HEK293T (cell line): ENCODE measurements around the gene RAB23.

ENCODE experiments used
- CTCF ChIA-PET: fragments of 350-600 bp; formaldehyde crosslinking; extraction: SDS; loops from one replicate; lab custom pipeline; 2021; ENCODE audit warnings: antibody characterized with exemption, inconsistent platforms; lab: Yijun Ruan, JAX
- POLR2A ChIA-PET: fragments of 350-600 bp; formaldehyde crosslinking; extraction: SDS; loops from one replicate; lab custom pipeline; 2020; ENCODE audit warnings: antibody characterized with exemption, inconsistent platforms; lab: Yijun Ruan, JAX
- DNase-seq: peaks from one replicate; pipeline ENCODE4 v3.0.0; 2012; ENCODE audit warnings: mixed read lengths; ENCODE audit errors: extremely low spot score
- ARNT ChIP-seq: fragments of 450-650 bp; IDR thresholded peaks from 2 replicates; pipeline ENCODE4 v1.6.1; 2017; ENCODE audit warnings: mild to moderate bottlenecking
- BHLHE40 ChIP-seq: fragments of 450-650 bp; IDR thresholded peaks from 2 replicates; pipeline ENCODE4 v1.6.1; 2016; ENCODE audit warnings: mild to moderate bottlenecking, moderate library complexity, borderline replicate concordance
- CTBP1 ChIP-seq: fragments of 450-650 bp; IDR thresholded peaks from 2 replicates; pipeline ENCODE4 v1.6.1; 2016; ENCODE audit warnings: borderline replicate concordance
- ELF4 ChIP-seq: fragments of 450-650 bp; IDR thresholded peaks from 2 replicates; pipeline ENCODE4 v1.6.1; 2017; ENCODE audit warnings: antibody characterized with exemption
- FOXA1 ChIP-seq: fragments of 450-650 bp; IDR thresholded peaks from 2 replicates; pipeline ENCODE4 v1.6.1; 2016; ENCODE audit warnings: mild to moderate bottlenecking
- FOXK2 ChIP-seq: fragments of 450-650 bp; IDR thresholded peaks from 2 replicates; pipeline ENCODE4 v1.6.1; 2016; ENCODE audit warnings: mild to moderate bottlenecking
- FOXM1 ChIP-seq: fragments of 450-650 bp; IDR thresholded peaks from 2 replicates; pipeline ENCODE4 v1.6.1; 2017; ENCODE audit warnings: mild to moderate bottlenecking, borderline replicate concordance
- HDGF ChIP-seq: fragments of 450-650 bp; IDR thresholded peaks from 2 replicates; pipeline ENCODE4 v1.6.1; 2017; ENCODE audit warnings: antibody characterized with exemption, borderline replicate concordance
- L3MBTL2 ChIP-seq: fragments of 450-650 bp; conservative IDR thresholded peaks from 2 replicates; pipeline ENCODE4 v1.6.1; 2016; ENCODE audit warnings: mild to moderate bottlenecking
- LEF1 ChIP-seq: fragments of 450-650 bp; IDR thresholded peaks from 2 replicates; pipeline ENCODE4 v1.6.1; 2017; ENCODE audit warnings: mild to moderate bottlenecking, borderline replicate concordance
- NFRKB ChIP-seq: fragments of 450-650 bp; IDR thresholded peaks from 2 replicates; pipeline ENCODE4 v1.6.1; 2016; ENCODE audit warnings: mild to moderate bottlenecking, moderate library complexity
- PKNOX1 ChIP-seq: fragments of 450-650 bp; IDR thresholded peaks from 2 replicates; pipeline ENCODE4 v1.6.1; 2016
- SP1 ChIP-seq: fragments of 450-650 bp; IDR thresholded peaks from 2 replicates; pipeline ENCODE4 v1.6.1; 2017
- SUZ12 ChIP-seq: fragments of 450-650 bp; IDR thresholded peaks from 2 replicates; pipeline ENCODE4 v1.6.1; 2016; ENCODE audit warnings: mild to moderate bottlenecking
- TARDBP ChIP-seq: fragments of 450-650 bp; IDR thresholded peaks from 2 replicates; pipeline ENCODE4 v1.6.1; 2016
- ZNF384 ChIP-seq: fragments of 450-650 bp; IDR thresholded peaks from 2 replicates; pipeline ENCODE4 v1.6.1; 2016

RAB23 gene

GRCh38 chr6:57242505-57242904 lies 20.4 kb upstream of the RAB23 start:
- ChIA-PET POLR2A (interaction anchor here (2.2 kb wide), 1 partner anchor 21 kb away, joined by 8 read pairs; the partner anchor contains the start of gene RAB23), CTCF (no interaction called here)
- peak; percentile 43; the same call in 1 of the 2 replicates for TF ChIP-seq ZNF384
- TF ChIP-seq HDGF: no peak
- peak; percentile 21 for DNase-seq

- DNase-seq: no peak
- TF ChIP-seq NFRKB (no peak), PKNOX1 (no peak), FOXK2 (no peak), ELF4 (no peak), SP1 (no peak), SUZ12 (no peak), HDGF (no peak), FOXM1 (no peak), ZNF384 (no peak), TARDBP (no peak), ARNT (no peak), FOXA1 (no peak), BHLHE40 (no peak), CTBP1 (no peak)
- ChIA-PET POLR2A (interaction anchor here (0.6 kb wide), 1 partner anchor 54 kb away, joined by 3 read pairs; the partner anchor contains the start of gene BAG2), CTCF (no interaction called here)
Measured at GRCh38 chr6:57226221-57226620, 4.1 kb upstream of the RAB23 start.

GRCh38 chr6:57224769-57225515 lies 2.8 kb upstream of the RAB23 start:
- TF ChIP-seq FOXA1 (no peak), NFRKB (no peak), PKNOX1 (no peak), CTBP1 (no peak), TARDBP (no peak), ARNT (no peak)
- POLR2A ChIA-PET: no interaction called here
- CTCF ChIA-PET: no interaction called here
- no peak for DNase-seq

- ChIA-PET CTCF (no interaction called here), POLR2A (interaction anchor here (1.0 to 2.3 kb wide), 5 partner anchors 16 to 91 kb away, joined by 4 to 13 read pairs (median 8); no protein-coding TSS in a partner anchor)
- TF ChIP-seq ZNF384 (no peak), TARDBP (no peak), FOXM1 (no peak), L3MBTL2 (no peak), CTBP1 (no peak), NFRKB (no peak), ARNT (no peak), HDGF (no peak), ELF4 (no peak), PKNOX1 (no peak), LEF1 (no peak), FOXA1 (no peak)
- DNase-seq: no peak
Measured at GRCh38 chr6:57222743-57223077, 603 bp upstream of the RAB23 start.

- TF ChIP-seq ZNF384 (no peak), FOXK2 (no peak)
- CTCF ChIA-PET: interaction anchor here (0.6 to 1.0 kb wide), 3 partner anchors 9 to 41 kb away, joined by 3 read pairs; no protein-coding TSS in a partner anchor
- peak; percentile 71 for DNase-seq
- POLR2A ChIA-PET: interaction anchor here (0.6 to 2.3 kb wide), 26 partner anchors 8 to 469 kb away, joined by 3 to 13 read pairs (median 4); partner anchors contain the start of genes BAG2 and ZNF451
Measured at GRCh38 chr6:57221191-57221935, 744 bp downstream of the RAB23 start.

- DNase-seq: no peak
- TF ChIP-seq ZNF384 (no peak), CTBP1 (no peak), FOXK2 (no peak), NFRKB (no peak), ELF4 (no peak), L3MBTL2 (no peak), PKNOX1 (no peak), BHLHE40 (no peak), FOXA1 (no peak)
- ChIA-PET POLR2A (no interaction called here), CTCF (no interaction called here)
Measured at GRCh38 chr6:57220083-57220703, 1.9 kb downstream of the RAB23 start.
